Endothelial cell of umbilical vein (primary cell): ENCODE results near the gene CDH22. TPM values are rescaled to one million over a fixed set of nuclear protein-coding genes. Genes with fewer than 3 reads are reported as not detected.

Experiments used
- BruUV-seq: library from RNA; stranded (reverse); fragments of 400-500 nt; replicated peaks from 2 replicates; lab custom pipeline; 2021; lab: Mats Ljungman, UMichigan
- CTCF ChIA-PET: fragments of 300-600, 350-600 bp; sonication (Branson Sonifier 250); formaldehyde crosslinking; loops from one replicate; lab custom pipeline; 2021; ENCODE audit warnings: antibody characterized with exemption, inconsistent platforms; lab: Charles Lee
- POLR2A ChIA-PET: fragments of 300-600, 350-600 bp; sonication (Branson Sonifier 250); formaldehyde crosslinking; loops from one replicate; lab custom pipeline; 2021; ENCODE audit warnings: antibody characterized with exemption, inconsistent platforms; lab: Charles Lee
- DNase-seq: peaks from one replicate; pipeline ENCODE4 v3.0.0-alpha.2; 2011; ENCODE audit warnings: low read depth, low spot score
- FAIRE-seq: peaks from 2 replicates; lab custom pipeline; 2011; peaks lifted over from hg19 to GRCh38; lab: Jason Lieb, UNC
- H2AFZ ChIP-seq: 2 replicates; pipeline ENCODE4 v1.6.0; 2012; ENCODE audit warnings: low read depth, low read length, control low read depth, inconsistent platforms
- H3K27ac ChIP-seq: 2 replicates; pipeline ENCODE4 v1.5.1; 2011; ENCODE audit warnings: low read depth, mild to moderate bottlenecking, control low read depth, low read length, moderate library complexity; ENCODE audit not compliant: insufficient read depth
- H3K27me3 ChIP-seq, 2 experiments: 2 replicates each; pipeline versions ENCODE4 v1.6.0 to v1.6.1; 2011; ENCODE audit warnings: low read length in 2 of 2, mixed read lengths in 1 of 2; ENCODE audit not compliant: control insufficient read depth in 2 of 2, insufficient read depth in 2 of 2
- H3K36me3 ChIP-seq, 2 experiments: 2 replicates in 1 of 2; 3 replicates in 1 of 2; pipeline ENCODE4 v1.5.1; 2011; ENCODE audit warnings: low read length in 2 of 2, mild to moderate bottlenecking in 1 of 2, moderate library complexity in 1 of 2; ENCODE audit not compliant: control insufficient read depth in 2 of 2, insufficient read depth in 2 of 2; ENCODE audit errors: extremely low read depth in 1 of 2
- H3K4me1 ChIP-seq: 3 replicates; pipeline ENCODE4 v1.5.1; 2011; ENCODE audit warnings: mild to moderate bottlenecking, low read length; ENCODE audit not compliant: control insufficient read depth, insufficient read depth; ENCODE audit errors: extremely low read depth
- H3K4me2 ChIP-seq: 2 replicates; pipeline ENCODE4 v1.6.1; 2011; ENCODE audit warnings: low read length, control low read depth, mixed read lengths; ENCODE audit not compliant: insufficient read depth
- H3K4me3 ChIP-seq, 3 experiments: fragments of 200-600 bp in 1 of 3; sonication (generic), shearing (Covaris generic) in 1 of 3; replicated peaks in 1 of 3; 2 replicates each; pipeline ENCODE4 v1.5.1; 2011 to 2016; ENCODE audit warnings: control low read depth in 3 of 3, low read length in 3 of 3, mild to moderate bottlenecking in 2 of 3, inconsistent platforms in 1 of 3, low read depth in 1 of 3, moderate library complexity in 1 of 3; ENCODE audit not compliant: insufficient read depth in 1 of 3
- H3K79me2 ChIP-seq: 2 replicates; pipeline ENCODE4 v1.6.0; 2012; ENCODE audit warnings: low read length, inconsistent platforms; ENCODE audit not compliant: control insufficient read depth, insufficient read depth
- H3K9ac ChIP-seq: replicated peaks from 2 replicates; pipeline ENCODE3; 2011; ENCODE audit warnings: low read length, control low read depth; ENCODE audit not compliant: insufficient read depth; ENCODE audit errors: extremely low read depth
- H3K9me1 ChIP-seq: replicated peaks from 3 replicates; pipeline ENCODE4 v1.6.0; 2011; ENCODE audit warnings: mild to moderate bottlenecking, low read length; ENCODE audit not compliant: control insufficient read depth, insufficient read depth; ENCODE audit errors: extremely low read depth
- H3K9me3 ChIP-seq: replicated peaks from 2 replicates; pipeline ENCODE4 v1.5.1; 2012; ENCODE audit warnings: low read length, inconsistent platforms; ENCODE audit not compliant: control insufficient read depth, insufficient read depth
- H4K20me1 ChIP-seq: replicated peaks from 2 replicates; pipeline ENCODE3; 2011; ENCODE audit warnings: mild to moderate bottlenecking, low read length; ENCODE audit not compliant: control insufficient read depth, insufficient read depth; ENCODE audit errors: extremely low read depth
- EZH2 ChIP-seq: IDR thresholded peaks from 2 replicates; pipeline ENCODE4 v1.6.1; 2012; ENCODE audit warnings: borderline replicate concordance, low read depth, mild to moderate bottlenecking, moderate library complexity, low read length, inconsistent platforms; ENCODE audit not compliant: severe bottlenecking
- JUN ChIP-seq: IDR thresholded peaks from 2 replicates; pipeline ENCODE4 v1.6.1; 2011; ENCODE audit warnings: borderline replicate concordance, low read depth; ENCODE audit not compliant: insufficient read length, insufficient read depth
- dilution Hi-C: fragments of 300-500 bp; cut with MboI; formaldehyde crosslinking; loops from one replicate; pipeline ENCODE4 v1.15.0; 2019; ENCODE audit warnings: low sequenced_read_pairs; ENCODE audit not compliant: extremely low pct_ligation_motif_present
- intact Hi-C: fragments of 100-400 bp; cut with micrococcal nuclease; formaldehyde crosslinking; loops from one replicate; pipeline ENCODE4 v1.10.0; 2022
- polyA plus RNA-seq, 4 experiments: library from polyadenylated mRNA; depleted of rRNA in 3 of 4; stranded (reverse) in 3 of 4; unstranded in 1 of 4; fragments of >200 nt; gene quantifications; 2 replicates each; pipeline versions ENCODE4 v1.2.1 to v1.2.3, GENCODE V29; 2011 to 2012; ENCODE audit warnings: missing spikeins in 1 of 4
- total RNA-seq: library from RNA; stranded (reverse); gene quantifications from 2 replicates; pipeline ENCODE4 v1.2.3, GENCODE V29; 2021
- TF ChIP-seq, protein P1 (sequence below), 2 donors: IDR thresholded peaks; 1 replicate in 1 of 2; 2 replicates in 1 of 2; pipeline ENCODE4 v1.5.1; 2011; ENCODE audit warnings: low read length in 2 of 2, mild to moderate bottlenecking in 2 of 2, moderate library complexity in 2 of 2, control low read depth in 1 of 2, inconsistent platforms in 1 of 2, low read depth in 1 of 2; ENCODE audit not compliant: insufficient read depth in 1 of 2; ENCODE audit errors: extremely low read depth in 1 of 2
- TF ChIP-seq, protein P2 (sequence below): IDR thresholded peaks from 2 replicates; pipeline ENCODE4 v1.6.1; 2011; ENCODE audit not compliant: insufficient read depth, insufficient read length

CDH22 gene
- total and polyA plus RNA-seq, 2 donors (not counting 3 experiments of a cell fraction or from before 2014, with no cell fraction given) = not detected

GRCh38 chr20:46175127-46175494 lies 133.2 kb downstream of the CDH22 start:
- CTCF ChIA-PET = interaction anchor here (0.6 to 7.5 kb wide), 14 partner anchors 9 to 753 kb away, joined by 3 to 77 read pairs (median 4); no protein-coding TSS in a partner anchor
- no peak overlapping the region for H3K9ac ChIP-seq
- no TSS peak for BruUV-seq
- no peak for TF ChIP-seq JUN
- peak; percentile 5 for TF ChIP-seq EZH2
- H3K9me1 ChIP-seq = no peaks in the 10 kb centered on the region
- no peak overlapping the region for H3K4me2 ChIP-seq
- POLR2A ChIA-PET = no interaction called here
- H4K20me1 ChIP-seq = no peaks in the 10 kb centered on the region
- DNase-seq (no peak), FAIRE-seq (no peak)
- no peaks in the 10 kb centered on the region for H3K79me2 ChIP-seq
- no peaks in the 10 kb centered on the region for H3K36me3 ChIP-seq
- no peak overlapping the region for H3K4me3 ChIP-seq
- dilution Hi-C loops (no loop called here), intact Hi-C loops (loop anchor here (2.0 kb wide), 1 partner anchor 160 kb away; no protein-coding TSS in a partner anchor)
- H3K4me1 ChIP-seq = no peaks in the 10 kb centered on the region
- no peak overlapping the region for H2AFZ ChIP-seq
- no peak overlapping the region for H3K27ac ChIP-seq
- no peaks in the 10 kb centered on the region for H3K9me3 ChIP-seq
- H3K27me3 ChIP-seq = peaks cover 18 to 33% of the 10 kb centered on the region in 2 experiments

DNA sequence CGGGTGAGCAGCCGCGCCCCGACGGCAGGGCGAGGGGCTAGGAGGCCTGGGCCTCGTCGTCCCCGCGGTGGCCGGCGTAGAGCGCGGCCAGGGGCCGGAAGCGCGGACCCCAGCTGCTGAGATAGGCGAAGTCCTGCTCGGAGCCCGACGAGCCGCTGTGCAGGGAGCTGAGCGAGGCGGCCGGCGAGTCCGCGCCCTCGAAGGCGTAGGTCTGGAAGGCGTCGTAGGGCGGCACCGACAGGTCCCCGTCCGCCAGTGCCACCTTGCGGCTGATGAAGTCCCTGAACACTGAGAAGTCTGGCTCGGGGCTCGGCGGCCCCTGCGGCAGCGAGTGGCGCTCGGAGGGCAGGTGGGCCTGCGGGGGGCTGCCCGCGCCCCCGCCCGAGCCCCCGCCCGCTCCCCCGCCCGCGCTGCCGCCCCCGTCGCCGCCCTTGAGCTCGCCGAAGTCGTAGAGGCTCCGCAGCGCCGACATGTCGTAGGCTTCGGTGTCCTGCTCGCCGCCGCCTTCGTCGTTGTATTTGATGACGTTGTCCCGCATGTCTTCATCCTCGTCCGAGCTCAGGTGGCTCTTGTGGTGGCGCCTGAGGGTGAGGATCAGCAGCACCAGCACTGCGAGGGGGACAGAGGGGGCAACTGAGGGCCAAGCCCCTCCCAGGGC lies 133.7 kb downstream of the CDH22 start:
- no peaks in the 10 kb centered on the region for H3K79me2 ChIP-seq
- no peak overlapping the region for H3K27ac ChIP-seq
- H3K27me3 ChIP-seq = peaks cover 18 to 33% of the 10 kb centered on the region in 2 experiments
- POLR2A ChIA-PET = no interaction called here
- intact Hi-C loops (loop anchor here (1.0 to 2.0 kb wide), 2 partner anchors 42 to 160 kb away; no protein-coding TSS in a partner anchor), dilution Hi-C loops (no loop called here)
- no peaks in the 10 kb centered on the region for H3K9me3 ChIP-seq
- no peak overlapping the region for H3K4me3 ChIP-seq
- TF ChIP-seq, protein P1, sequence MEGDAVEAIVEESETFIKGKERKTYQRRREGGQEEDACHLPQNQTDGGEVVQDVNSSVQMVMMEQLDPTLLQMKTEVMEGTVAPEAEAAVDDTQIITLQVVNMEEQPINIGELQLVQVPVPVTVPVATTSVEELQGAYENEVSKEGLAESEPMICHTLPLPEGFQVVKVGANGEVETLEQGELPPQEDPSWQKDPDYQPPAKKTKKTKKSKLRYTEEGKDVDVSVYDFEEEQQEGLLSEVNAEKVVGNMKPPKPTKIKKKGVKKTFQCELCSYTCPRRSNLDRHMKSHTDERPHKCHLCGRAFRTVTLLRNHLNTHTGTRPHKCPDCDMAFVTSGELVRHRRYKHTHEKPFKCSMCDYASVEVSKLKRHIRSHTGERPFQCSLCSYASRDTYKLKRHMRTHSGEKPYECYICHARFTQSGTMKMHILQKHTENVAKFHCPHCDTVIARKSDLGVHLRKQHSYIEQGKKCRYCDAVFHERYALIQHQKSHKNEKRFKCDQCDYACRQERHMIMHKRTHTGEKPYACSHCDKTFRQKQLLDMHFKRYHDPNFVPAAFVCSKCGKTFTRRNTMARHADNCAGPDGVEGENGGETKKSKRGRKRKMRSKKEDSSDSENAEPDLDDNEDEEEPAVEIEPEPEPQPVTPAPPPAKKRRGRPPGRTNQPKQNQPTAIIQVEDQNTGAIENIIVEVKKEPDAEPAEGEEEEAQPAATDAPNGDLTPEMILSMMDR (IDR thresholded peaks at IDR 0.05; ENCODE audit: extremely low read depth in 1 of 2, insufficient read depth in 1 of 2, low read depth in 1 of 2, low read length in 2 of 2) = peak; percentile 50 to 85
- TF ChIP-seq, protein P2, sequence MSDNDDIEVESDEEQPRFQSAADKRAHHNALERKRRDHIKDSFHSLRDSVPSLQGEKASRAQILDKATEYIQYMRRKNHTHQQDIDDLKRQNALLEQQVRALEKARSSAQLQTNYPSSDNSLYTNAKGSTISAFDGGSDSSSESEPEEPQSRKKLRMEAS = no peak
- H3K9ac ChIP-seq = no peak overlapping the region
- CTCF ChIA-PET = interaction anchor here (0.7 to 7.5 kb wide), 14 partner anchors 8 to 205 kb away, joined by 3 to 77 read pairs (median 4); no protein-coding TSS in a partner anchor
- H3K4me1 ChIP-seq = no peaks in the 10 kb centered on the region
- FAIRE-seq (peak; percentile 52), DNase-seq (peak; percentile 44)
- no peak overlapping the region for H3K4me2 ChIP-seq
- H4K20me1 ChIP-seq = no peaks in the 10 kb centered on the region
- H3K36me3 ChIP-seq = no peaks in the 10 kb centered on the region
- no peak overlapping the region for H2AFZ ChIP-seq
- no TSS peak for BruUV-seq
- no peaks in the 10 kb centered on the region for H3K9me1 ChIP-seq
